SK-N-DZ (cell line): ENCODE measurements around the gene GUCY1A2.

Experiments used
- DNase-seq: peaks from one replicate; pipeline ENCODE4 v3.0.0-alpha.2; 2015; ENCODE audit warnings: low spot score

Gene GUCY1A2

GRCh38 chr11:106745941-106746340 is 272.3 kb downstream of the GUCY1A2 start:
- no peak for DNase-seq

- DNase-seq = no peak
Measured at GRCh38 chr11:106733635-106734034, 284.6 kb downstream of the GUCY1A2 start.

DNA sequence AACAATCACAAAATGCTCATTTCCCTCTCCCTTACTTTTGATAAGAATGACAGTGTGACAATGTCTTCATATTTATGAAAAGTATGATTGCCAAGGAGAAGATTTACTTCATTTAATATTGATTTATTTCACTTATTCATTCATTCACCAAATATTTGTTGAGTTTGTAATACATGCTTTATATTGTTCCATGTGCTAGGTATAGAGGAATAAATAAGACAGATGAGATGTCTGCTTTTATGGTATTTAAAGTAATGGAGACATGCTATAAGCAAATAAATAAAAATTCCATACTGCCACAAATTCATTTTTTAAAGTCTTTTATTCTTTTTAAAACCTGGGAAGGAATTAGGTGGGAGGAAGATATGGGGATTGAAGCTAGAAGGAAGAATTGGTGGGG is 289.4 kb downstream of the GUCY1A2 start:
- DNase-seq = no peak

- no peak for DNase-seq
Measured at GRCh38 chr11:106728379-106728778, 289.9 kb downstream of the GUCY1A2 start.

DNA sequence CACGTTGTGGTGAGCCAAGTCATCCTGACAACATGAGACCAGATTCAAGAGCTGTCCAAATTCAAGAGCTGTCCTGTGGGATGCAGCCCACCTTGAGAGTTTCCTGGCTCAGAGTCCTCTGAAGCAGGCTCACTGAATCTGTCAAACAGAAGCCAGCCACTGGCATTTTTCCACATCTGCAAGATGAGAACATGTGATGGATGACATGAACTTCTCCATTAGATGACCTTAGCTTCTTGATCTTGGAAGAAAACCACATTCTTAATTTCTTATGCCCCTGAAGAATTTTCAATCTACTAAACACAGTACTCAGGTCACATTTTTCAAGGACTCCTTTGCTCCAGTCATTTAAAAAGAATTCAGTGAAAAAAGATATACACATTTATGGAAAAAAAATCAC is 291.0 kb downstream of the GUCY1A2 start:
- no peak for DNase-seq

DNA sequence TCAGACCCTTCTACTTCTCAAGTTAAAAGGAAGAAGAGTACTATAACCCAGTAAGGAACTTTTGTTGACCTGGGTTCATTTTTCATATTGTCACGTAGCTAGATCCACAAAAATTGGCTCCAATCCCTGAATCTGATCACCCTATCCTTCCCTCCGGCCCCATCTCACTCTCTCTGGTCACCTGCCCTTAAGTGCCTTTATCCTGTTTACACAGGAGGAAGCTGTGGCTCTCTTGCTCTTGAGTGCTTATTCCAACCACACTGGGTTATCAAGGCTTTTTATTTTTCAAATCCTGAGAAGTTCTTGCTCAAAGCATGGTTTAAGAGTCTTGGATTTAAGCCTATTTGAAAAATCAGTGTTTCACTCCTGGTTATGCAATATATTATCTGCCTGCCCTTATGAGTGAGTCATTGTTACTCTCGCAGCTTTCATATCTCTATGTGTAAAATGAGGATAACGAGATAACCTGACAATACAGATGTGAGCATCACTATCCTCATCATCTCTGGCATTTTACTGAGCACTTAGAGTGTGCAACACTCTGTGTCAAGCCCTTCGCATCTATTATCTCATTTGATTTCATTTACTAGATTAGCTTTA is 293.9 kb downstream of the GUCY1A2 start:
- DNase-seq = no peak

DNA sequence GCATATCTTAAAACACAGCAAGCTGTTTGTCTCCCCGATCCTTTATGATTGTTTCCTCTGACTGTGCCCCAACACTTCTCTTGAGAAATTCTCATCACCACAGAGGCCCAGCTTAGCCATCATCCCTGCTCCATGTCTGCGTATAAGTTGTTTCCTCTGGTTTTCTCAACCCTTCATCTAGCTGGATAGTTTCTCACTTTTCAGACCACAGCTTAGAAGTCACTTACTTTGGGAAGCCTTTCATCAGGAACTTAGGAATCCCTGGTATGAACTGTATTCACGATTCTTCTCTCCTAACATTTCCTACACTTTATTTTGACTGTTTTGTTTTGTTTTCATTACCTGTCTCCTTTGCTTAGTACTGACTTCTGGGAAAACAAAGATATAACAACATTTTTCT is 295.2 kb downstream of the GUCY1A2 start:
- no peak for DNase-seq

GRCh38 chr11:106717222-106717621 is 301.1 kb downstream of the GUCY1A2 start:
- no peak for DNase-seq

GRCh38 chr11:106714199-106714598 is 304.1 kb downstream of the GUCY1A2 start:
- no peak for DNase-seq

DNA sequence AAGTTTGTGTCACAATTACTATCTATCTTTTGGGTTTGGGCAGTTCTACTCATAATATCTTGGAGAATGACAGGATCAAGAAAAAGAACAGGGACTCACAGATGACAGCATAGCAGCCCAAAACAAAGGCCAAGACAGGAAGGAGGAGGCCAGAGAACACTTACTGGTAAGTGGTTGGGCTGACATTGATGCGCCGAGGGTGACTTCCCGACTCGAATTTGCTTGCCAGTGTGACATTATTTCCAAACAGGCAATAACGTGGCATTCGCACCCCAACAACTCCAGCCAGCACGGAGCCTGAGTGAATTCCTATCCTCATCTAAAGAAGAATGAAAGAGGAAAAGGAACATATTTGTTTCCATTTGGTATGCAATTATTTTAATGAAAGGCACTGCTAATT is 309.9 kb downstream of the GUCY1A2 start:
- DNase-seq = no peak

GRCh38 chr11:106706355-106706754 is 311.9 kb downstream of the GUCY1A2 start:
- no peak for DNase-seq

- DNase-seq = no peak
Measured at GRCh38 chr11:106702805-106703204, 315.5 kb downstream of the GUCY1A2 start.

- no peak for DNase-seq
Measured at GRCh38 chr11:106697058-106697457, 321.2 kb downstream of the GUCY1A2 start.

DNA sequence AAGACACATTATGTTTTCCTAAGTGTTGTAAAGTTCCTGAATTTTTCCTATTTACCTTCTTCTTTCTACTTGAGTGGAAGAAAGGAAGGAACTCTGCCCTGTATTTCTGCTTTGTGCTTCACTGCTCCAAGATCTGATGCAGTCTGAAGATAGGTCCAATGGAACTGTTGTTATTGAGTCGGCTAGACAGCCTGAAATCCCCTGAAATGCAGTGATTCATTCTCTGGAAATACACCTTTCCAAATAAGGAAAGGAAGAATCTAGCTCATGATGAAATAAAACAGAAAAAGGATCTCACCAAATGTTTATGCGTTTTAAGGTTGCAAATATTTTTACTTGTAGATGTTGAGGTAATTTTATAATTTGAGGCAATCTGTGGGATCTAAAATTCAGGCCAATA is 322.8 kb downstream of the GUCY1A2 start:
- DNase-seq = no peak

DNA sequence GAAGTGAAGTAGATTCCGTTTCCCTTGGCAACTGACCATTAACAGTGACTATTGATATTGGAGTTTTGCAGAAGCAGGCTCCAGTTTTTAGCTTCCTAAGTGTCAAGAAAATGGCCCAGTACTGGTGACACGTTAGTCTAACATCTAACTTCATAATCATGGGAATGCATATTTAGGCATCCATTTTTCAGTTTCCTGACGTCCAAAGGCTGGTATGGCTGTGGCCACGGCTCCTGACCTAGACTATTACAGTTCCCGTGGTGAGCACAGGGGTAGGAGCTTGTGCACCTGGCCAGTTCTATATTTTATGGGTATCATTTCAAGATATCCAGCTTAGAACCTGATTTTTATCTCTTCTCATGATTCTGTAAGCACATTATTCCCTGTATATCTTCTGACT is 323.8 kb downstream of the GUCY1A2 start:
- DNase-seq = no peak

- no peak for DNase-seq
Measured at GRCh38 chr11:106691807-106692365, 326.4 kb downstream of the GUCY1A2 start.

DNA sequence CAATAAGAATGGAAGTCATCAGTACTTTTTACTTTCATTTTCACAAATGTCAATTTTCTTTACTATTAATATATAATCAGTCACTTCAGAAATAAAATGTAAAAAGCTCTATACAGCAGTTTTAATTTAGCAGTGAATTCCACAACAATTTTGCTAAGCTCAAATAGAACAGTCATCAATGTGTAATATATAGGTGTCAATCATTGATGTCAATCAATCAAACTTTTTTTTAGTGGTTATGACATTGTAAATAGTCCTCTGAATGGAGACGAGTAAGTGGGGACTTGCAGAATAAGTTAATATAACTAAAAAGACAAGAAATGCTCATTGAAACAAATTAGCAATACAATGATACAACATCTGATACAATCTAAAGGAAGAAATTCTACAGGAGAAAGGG is 327.4 kb downstream of the GUCY1A2 start:
- DNase-seq = no peak

DNA sequence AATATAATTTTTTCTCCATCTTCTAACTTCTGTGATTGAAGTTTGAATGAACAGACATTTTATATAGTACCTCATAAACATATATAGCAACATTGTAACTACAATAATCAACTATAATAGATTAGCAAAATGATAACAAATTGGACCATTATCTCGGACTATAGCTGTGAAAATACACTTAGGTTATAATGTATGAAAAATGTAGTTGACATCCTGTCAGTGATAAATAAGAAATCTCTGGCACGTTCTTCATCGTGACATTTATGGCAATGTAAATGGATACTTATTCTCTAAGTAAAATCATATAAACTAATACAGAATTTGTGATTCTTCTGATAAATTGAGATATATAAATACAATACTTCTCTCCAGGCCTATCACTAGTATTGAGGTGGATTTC is 333.3 kb downstream of the GUCY1A2 start:
- no peak for DNase-seq

GRCh38 chr11:106683435-106683834 is 334.8 kb downstream of the GUCY1A2 start:
- DNase-seq = no peak

DNA sequence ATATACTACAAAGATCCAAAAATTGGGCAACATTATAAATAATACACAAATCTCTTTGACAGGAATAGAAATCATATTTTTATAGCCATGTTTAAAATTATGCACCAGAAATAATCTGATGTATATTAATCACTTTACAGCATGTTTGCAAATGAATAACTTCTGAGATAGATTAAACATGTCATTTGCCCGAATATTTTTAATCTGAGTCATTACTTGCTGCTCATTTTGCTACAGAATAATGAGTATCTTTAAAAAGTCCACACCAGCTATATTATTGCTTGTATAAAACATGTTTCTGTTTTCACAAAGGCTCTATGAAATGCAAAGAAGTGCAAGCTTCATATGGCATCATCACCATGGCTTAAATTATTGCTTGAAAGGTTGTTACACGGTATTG is 336.8 kb downstream of the GUCY1A2 start:
- DNase-seq = no peak

- DNase-seq = no peak
Measured at GRCh38 chr11:106679581-106679980, 338.7 kb downstream of the GUCY1A2 start.

DNA sequence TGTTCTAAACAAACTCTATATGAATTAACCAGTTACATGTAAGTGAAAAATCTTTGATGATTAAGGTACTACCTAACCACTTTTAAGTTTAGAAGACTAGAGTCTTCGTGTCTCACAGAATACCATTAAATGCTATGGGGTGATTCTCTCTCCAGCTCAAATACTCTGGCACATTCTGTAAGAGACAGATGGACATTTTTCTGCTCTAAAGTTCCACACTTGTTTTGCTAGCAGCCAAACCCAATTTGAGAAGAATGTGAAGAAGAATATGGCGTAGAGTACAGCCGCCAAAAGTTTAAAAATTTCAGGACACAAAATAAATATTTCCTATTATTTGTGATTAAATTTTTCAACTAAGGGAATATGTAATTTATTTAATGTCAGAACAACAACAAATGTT is 339.1 kb downstream of the GUCY1A2 start:
- DNase-seq = no peak

- no peak for DNase-seq
Measured at GRCh38 chr11:106670069-106670468, 348.2 kb downstream of the GUCY1A2 start.

DNA sequence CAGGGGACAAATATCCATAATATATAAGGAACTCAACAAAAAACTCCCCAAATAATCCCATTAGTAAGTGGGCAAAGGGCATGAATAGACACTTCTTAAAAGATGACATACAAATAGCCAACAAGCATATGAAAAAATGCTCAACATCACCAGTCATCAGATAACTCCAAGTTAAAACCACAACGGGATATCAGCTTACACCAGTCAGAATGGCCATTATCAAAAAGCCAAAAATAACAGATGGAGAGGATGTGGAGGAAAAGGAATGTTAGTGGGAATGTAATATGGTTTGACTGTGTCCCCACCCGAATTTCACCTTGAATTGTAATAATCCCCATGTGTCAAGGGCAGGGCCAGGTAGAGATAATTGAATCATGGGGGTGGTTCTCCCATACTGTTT is 350.1 kb downstream of the GUCY1A2 start:
- DNase-seq = no peak
